ENCODE measurements around the gene OR5K4. TPM values are rescaled to one million over a fixed set of nuclear protein-coding genes. Genes with fewer than 3 reads are reported as not detected.
A peak's percentile ranks its signal among the peaks of the same experiment; 100 is the strongest.

The OR5K4 gene
- polyA plus RNA-seq, 2 of the 4 experiments (the other 2 are of a cell fraction) = not detected

DNA sequence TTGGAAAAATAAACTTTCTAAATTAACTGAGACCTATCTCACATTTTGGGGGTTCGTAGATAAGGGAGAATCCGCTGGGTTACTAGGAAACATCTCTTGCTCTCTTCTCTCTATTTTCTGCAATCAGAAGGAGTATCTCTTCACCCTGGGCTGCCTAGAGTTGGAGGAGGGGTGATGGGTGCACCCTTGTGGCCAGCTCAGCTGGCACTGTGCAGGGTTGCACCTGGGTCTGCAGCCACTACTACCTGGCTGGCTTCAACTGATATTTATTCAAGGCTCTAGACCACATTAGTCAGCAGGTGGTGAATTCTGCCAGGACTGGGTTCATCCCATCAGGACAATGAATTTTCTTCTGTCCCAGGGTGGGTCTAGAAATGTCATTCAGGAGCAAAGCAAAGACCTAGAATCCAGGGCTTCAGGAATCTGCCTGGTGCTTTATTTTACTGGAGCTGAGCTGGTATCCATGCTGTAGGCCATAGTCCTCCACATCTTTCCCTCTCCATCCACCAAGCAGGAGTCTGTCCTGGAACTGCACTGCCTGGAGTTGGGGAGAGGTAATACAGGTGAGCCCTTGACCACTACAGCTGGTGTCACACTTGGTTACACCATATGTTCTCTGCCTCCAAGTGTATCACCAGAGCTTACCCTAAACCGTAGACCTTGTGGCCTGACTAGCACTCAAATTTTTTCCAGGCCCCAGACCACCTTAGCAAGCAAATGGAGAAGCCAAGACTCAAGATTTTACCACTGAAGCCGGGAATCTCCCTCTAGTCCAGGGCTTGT is 14.0 kb downstream of the OR5K4 start:
- DNase-seq (ENCODE audit: low read depth in 1 of 2, low spot score in 1 of 2) (no peak), FAIRE-seq (no peak), ATAC-seq (peak in 1 of 2 experiments; percentile 68; a peak in 3 of 6 replicates)
- no peak overlapping the region for H3K4me3 ChIP-seq
- H3K27ac ChIP-seq = no peak overlapping the region
- TF ChIP-seq, protein P1, sequence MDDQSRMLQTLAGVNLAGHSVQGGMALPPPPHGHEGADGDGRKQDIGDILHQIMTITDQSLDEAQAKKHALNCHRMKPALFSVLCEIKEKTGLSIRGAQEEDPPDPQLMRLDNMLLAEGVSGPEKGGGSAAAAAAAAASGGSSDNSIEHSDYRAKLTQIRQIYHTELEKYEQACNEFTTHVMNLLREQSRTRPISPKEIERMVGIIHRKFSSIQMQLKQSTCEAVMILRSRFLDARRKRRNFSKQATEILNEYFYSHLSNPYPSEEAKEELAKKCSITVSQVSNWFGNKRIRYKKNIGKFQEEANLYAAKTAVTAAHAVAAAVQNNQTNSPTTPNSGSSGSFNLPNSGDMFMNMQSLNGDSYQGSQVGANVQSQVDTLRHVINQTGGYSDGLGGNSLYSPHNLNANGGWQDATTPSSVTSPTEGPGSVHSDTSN (IDR thresholded peaks at IDR 0.05) = no peak
- no peak for TF ChIP-seq CEBPB (IDR thresholded peaks at IDR 0.05)
- no peak for TF ChIP-seq MAFK (IDR thresholded peaks at IDR 0.05; ENCODE audit: partially characterized antibody)
- TF ChIP-seq, protein P2, sequence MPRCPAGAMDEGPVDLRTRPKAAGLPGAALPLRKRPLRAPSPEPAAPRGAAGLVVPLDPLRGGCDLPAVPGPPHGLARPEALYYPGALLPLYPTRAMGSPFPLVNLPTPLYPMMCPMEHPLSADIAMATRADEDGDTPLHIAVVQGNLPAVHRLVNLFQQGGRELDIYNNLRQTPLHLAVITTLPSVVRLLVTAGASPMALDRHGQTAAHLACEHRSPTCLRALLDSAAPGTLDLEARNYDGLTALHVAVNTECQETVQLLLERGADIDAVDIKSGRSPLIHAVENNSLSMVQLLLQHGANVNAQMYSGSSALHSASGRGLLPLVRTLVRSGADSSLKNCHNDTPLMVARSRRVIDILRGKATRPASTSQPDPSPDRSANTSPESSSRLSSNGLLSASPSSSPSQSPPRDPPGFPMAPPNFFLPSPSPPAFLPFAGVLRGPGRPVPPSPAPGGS (IDR thresholded peaks at IDR 0.05) = no peak
- TF ChIP-seq JUN (IDR thresholded peaks at IDR 0.05) = no peak
- TF ChIP-seq MYC (IDR thresholded peaks at IDR 0.05; ENCODE audit: borderline replicate concordance, low read length) = no peak
- H3K4me1 ChIP-seq = no peaks in the 10 kb centered on the region
- H3K4me2 ChIP-seq = no peak overlapping the region
- ChIA-PET POLR2A (no interaction called here), CTCF (no interaction called here)
- no peaks in the 10 kb centered on the region for H3K9me3 ChIP-seq
- WGBS (ENCODE audit: missing lambda C conversion rate) = 4% methylated on average over 4 of the region's 4 CpGs

GRCh38 chr3:98371186-98371585 is 17.5 kb downstream of the OR5K4 start:
- H3K4me3 ChIP-seq = no peak overlapping the region
- no peak overlapping the region for H3K27ac ChIP-seq
- no peaks in the 10 kb centered on the region for H3K9me3 ChIP-seq
- H3K4me2 ChIP-seq = no peak overlapping the region
- TF ChIP-seq RCOR1 (IDR thresholded peaks at IDR 0.05; ENCODE audit: low read depth, low read length) = no peak
- TF ChIP-seq MAFK (IDR thresholded peaks at IDR 0.05; ENCODE audit: partially characterized antibody) = peak; percentile 58
- no peaks in the 10 kb centered on the region for H3K4me1 ChIP-seq
- FAIRE-seq (no peak), DNase-seq (ENCODE audit: low read depth in 1 of 2, low spot score in 1 of 2) (no peak), ATAC-seq (no peak)
- CTCF ChIA-PET = no interaction called here
- POLR2A ChIA-PET = no interaction called here

DNA sequence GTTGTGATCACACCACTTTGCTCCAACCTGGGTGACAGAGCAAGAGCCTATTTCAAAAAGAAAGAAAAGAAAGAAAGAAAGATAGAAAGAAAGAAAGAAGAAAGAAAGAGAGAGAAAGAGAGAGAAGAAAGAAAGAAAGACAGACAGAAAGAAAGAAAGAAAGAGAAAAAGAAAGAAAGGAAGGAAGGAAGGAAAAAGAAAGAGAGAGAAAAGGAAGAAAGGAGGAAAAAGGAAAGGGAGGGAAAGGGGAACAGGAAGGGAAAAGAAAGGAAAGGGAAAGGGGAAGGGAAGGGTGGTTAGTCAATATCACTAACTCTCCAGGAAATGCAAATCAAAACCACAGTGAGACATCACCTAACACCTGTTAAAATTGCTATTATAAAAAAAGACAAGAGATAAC is 18.2 kb downstream of the OR5K4 start:
- ATAC-seq = no peak
- CTCF ChIA-PET = no interaction called here

More for the DNA sequence above, 18.2 kb downstream of the OR5K4 start:
- Histone ChIP-seq H3K9me3 (no peaks in the 10 kb centered on the region), H3K4me3 (no peak overlapping the region), H3K4me1 (no peaks in the 10 kb centered on the region), H3K4me2 (no peak overlapping the region), H3K27ac (no peak overlapping the region)
- no peak for TF ChIP-seq FOSL2 (IDR thresholded peaks at IDR 0.05)
- TF ChIP-seq FOSL2 (CRISPR knock-in tag; IDR thresholded peaks at IDR 0.05) = no peak
- TF ChIP-seq EHF (CRISPR knock-in tag; IDR thresholded peaks at IDR 0.05) = no peak
- TF ChIP-seq SREBF2 (IDR thresholded peaks at IDR 0.05) = no peak
- TF ChIP-seq SMC3 (IDR thresholded peaks at IDR 0.05) = no peak
- TF ChIP-seq ZSCAN20 (CRISPR knock-in tag; IDR thresholded peaks at IDR 0.05) = no peak
- TF ChIP-seq NPAS2 (CRISPR knock-in tag; IDR thresholded peaks at IDR 0.05; ENCODE audit: borderline replicate concordance) = no peak
- TF ChIP-seq, protein P3, sequence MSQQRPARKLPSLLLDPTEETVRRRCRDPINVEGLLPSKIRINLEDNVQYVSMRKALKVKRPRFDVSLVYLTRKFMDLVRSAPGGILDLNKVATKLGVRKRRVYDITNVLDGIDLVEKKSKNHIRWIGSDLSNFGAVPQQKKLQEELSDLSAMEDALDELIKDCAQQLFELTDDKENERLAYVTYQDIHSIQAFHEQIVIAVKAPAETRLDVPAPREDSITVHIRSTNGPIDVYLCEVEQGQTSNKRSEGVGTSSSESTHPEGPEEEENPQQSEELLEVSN (IDR thresholded peaks at IDR 0.05; ENCODE audit: borderline replicate concordance, low read depth) = no peak
- TF ChIP-seq, protein P2 (IDR thresholded peaks at IDR 0.05) = no peak
- TF ChIP-seq POLR2AphosphoS2 (conservative IDR thresholded peaks at IDR 0.05; ENCODE audit: low read length) = no peak
- TF ChIP-seq, protein P4, sequence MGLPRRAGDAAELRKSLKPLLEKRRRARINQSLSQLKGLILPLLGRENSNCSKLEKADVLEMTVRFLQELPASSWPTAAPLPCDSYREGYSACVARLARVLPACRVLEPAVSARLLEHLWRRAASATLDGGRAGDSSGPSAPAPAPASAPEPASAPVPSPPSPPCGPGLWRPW (IDR thresholded peaks at IDR 0.05) = no peak
- TF ChIP-seq ESRRA (IDR thresholded peaks at IDR 0.05; ENCODE audit: borderline replicate concordance, low read length) = no peak
- no peak for TF ChIP-seq ZFP36 (IDR thresholded peaks at IDR 0.05; ENCODE audit: borderline replicate concordance, partially characterized antibody)
- TF ChIP-seq HOXA7 (CRISPR knock-in tag; IDR thresholded peaks at IDR 0.05) = no peak
- no peak for TF ChIP-seq HOXB13 (CRISPR knock-in tag; IDR thresholded peaks at IDR 0.05; ENCODE audit: low read depth)
- no peak for TF ChIP-seq RNF2 (IDR thresholded peaks at IDR 0.05; ENCODE audit: borderline replicate concordance, low read depth)
- no peak for TF ChIP-seq NFE2L2 (conservative IDR thresholded peaks at IDR 0.05; ENCODE audit: low read length)
- TF ChIP-seq JUN (IDR thresholded peaks at IDR 0.05) = no peak
- no peak for TF ChIP-seq MAFK (IDR thresholded peaks at IDR 0.05; ENCODE audit: partially characterized antibody)
- TF ChIP-seq RFX5 (IDR thresholded peaks at IDR 0.05) = no peak
- TF ChIP-seq POLR2A (IDR thresholded peaks at IDR 0.05; ENCODE audit: low read length) = no peak
- DNase-seq (ENCODE audit: low read depth in 1 of 2, low spot score in 1 of 2) = no peak
- FAIRE-seq = no peak
- POLR2A ChIA-PET = no interaction called here

Measured in A549 (cell line).